ENCODE measurements around the gene STMP1. TPM values are rescaled to one million over a fixed set of nuclear protein-coding genes. Genes with fewer than 3 reads are reported as not detected.
"Not testable (repeated sequence)": the region's sequence is repeated elsewhere in the genome, so short reads cannot be mapped to it uniquely, and the experiment has no call there.

Gene STMP1
- total and polyA plus RNA-seq, 12 donors: 20.8 to 52.4 (median 32.5) TPM

DNA sequence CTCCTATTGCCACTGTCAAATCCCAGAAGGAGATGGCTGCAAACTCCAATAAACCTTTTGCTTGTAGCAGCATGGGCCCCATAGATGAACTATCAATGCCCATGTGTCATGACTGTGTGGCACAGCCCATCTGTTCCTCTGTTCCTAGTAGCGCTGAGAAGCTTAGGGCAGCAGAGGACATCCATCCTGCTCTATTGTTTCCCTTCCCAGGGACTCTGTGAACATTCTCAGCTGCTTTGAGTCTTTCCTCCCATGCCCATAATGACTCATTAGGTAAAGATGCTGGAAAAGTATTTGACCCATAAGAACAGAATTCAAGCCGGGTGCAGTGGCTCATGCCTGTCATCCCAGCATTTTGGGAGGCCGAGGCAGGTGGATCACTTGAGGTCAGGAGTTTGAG lies 28.3 kb downstream of the STMP1 start:
- Histone ChIP-seq H3K36me3 (replicated peaks in 1 of 2) (no peaks in the 10 kb centered on the region), H3K27ac (no peak overlapping the region), H3K9me3 (replicated peaks in 1 of 3) (no peaks in the 10 kb centered on the region), H3K27me3 (no peaks in the 10 kb centered on the region), H3K4me3 (no peak overlapping the region), H3K4me1 (replicated peaks in 1 of 2) (peaks cover 0 to under 1% of the 10 kb centered on the region in 2 donors)
- TF ChIP-seq, protein P1, sequence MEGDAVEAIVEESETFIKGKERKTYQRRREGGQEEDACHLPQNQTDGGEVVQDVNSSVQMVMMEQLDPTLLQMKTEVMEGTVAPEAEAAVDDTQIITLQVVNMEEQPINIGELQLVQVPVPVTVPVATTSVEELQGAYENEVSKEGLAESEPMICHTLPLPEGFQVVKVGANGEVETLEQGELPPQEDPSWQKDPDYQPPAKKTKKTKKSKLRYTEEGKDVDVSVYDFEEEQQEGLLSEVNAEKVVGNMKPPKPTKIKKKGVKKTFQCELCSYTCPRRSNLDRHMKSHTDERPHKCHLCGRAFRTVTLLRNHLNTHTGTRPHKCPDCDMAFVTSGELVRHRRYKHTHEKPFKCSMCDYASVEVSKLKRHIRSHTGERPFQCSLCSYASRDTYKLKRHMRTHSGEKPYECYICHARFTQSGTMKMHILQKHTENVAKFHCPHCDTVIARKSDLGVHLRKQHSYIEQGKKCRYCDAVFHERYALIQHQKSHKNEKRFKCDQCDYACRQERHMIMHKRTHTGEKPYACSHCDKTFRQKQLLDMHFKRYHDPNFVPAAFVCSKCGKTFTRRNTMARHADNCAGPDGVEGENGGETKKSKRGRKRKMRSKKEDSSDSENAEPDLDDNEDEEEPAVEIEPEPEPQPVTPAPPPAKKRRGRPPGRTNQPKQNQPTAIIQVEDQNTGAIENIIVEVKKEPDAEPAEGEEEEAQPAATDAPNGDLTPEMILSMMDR (IDR thresholded peaks at IDR 0.05): no peak
- TF ChIP-seq POLR2A (IDR thresholded peaks at IDR 0.05): no peak
- DNase-seq: no peak
- WGBS, 4 donors: 96 to 100% (median 98%) methylated on average over 3 of the region's 3 CpGs
- intact Hi-C loops (cut with DNase I): no loop called here

DNA sequence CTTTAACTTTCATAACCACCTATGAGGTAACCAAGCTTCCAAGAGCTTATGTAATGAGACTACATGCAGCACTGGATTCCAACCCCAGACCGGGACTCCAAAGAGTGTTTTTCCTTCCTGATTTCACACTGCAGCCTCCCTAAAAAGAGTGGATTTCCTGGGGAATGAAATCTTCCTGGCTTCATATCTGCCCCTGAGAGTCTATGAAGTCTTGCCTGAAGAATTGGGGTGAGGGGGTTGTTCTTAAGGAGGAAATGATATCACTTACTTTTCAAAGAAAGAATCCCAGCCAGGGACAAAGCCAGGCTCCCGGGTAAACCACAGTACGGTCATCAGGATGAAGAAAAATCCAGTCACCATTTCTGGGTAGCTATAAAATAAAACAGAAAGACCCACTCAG lies 29.7 kb downstream of the STMP1 start:
- H3K27me3 ChIP-seq: no peaks in the 10 kb centered on the region
- TF ChIP-seq POLR2A (IDR thresholded peaks at IDR 0.05): no peak
- TF ChIP-seq, protein P1 (IDR thresholded peaks at IDR 0.05): no peak
- no peaks in the 10 kb centered on the region for H3K36me3 ChIP-seq (replicated peaks in 1 of 2)
- no peak overlapping the region for H3K4me3 ChIP-seq
- H3K4me1 ChIP-seq (replicated peaks in 1 of 2): no peaks in the 10 kb centered on the region
- WGBS, 4 donors: 73 to 91% (median 82%) methylated on average over 3 of the region's 3 CpGs
- H3K9me3 ChIP-seq (replicated peaks in 1 of 3): no peaks in the 10 kb centered on the region
- no peak overlapping the region for H3K27ac ChIP-seq
- intact Hi-C loops (cut with DNase I): no loop called here
- no peak for DNase-seq

GRCh38 chr7:135692606-135693005 lies 30.3 kb downstream of the STMP1 start:
- H3K9me3 ChIP-seq (replicated peaks in 1 of 3); H3K4me1 ChIP-seq (replicated peaks in 1 of 2); H3K4me3 ChIP-seq; H3K27ac ChIP-seq; H3K36me3 ChIP-seq (replicated peaks in 1 of 2); intact Hi-C loops (cut with DNase I); H3K27me3 ChIP-seq; DNase-seq: not testable (repeated sequence)
- 97 to 99% (median 98%) methylated on average over 6 to 7 of the region's 7 CpGs for WGBS, 4 donors

- TF ChIP-seq, protein P1 (IDR thresholded peaks at IDR 0.05): no peak
- TF ChIP-seq POLR2A (IDR thresholded peaks at IDR 0.05): no peak
These were observed 31.2 kb downstream of the STMP1 start for GRCh38 chr7:135693558-135693957.

GRCh38 chr7:135697276-135698049 lies 35.1 kb downstream of the STMP1 start:
- no peak for DNase-seq
- Histone ChIP-seq H3K27me3 (no peaks in the 10 kb centered on the region), H3K9me3 (replicated peaks in 1 of 3) (no peaks in the 10 kb centered on the region), H3K36me3 (replicated peaks in 1 of 2) (no peaks in the 10 kb centered on the region), H3K4me3 (no peak overlapping the region), H3K4me1 (replicated peaks in 1 of 2) (no peaks in the 10 kb centered on the region), H3K27ac (no peak overlapping the region)
- intact Hi-C loops (cut with DNase I): no loop called here
- TF ChIP-seq, protein P1 (IDR thresholded peaks at IDR 0.05): no peak
- TF ChIP-seq POLR2A (IDR thresholded peaks at IDR 0.05): no peak
- 65 to 71% (median 70%) methylated on average over 8 of the region's 8 CpGs for WGBS, 4 donors

More at GRCh38 chr7:135693558-135693957, 31.2 kb downstream of the STMP1 start:
- intact Hi-C loops (cut with DNase I): no loop called here
- H3K36me3 ChIP-seq (replicated peaks in 1 of 2): no peaks in the 10 kb centered on the region
- no peaks in the 10 kb centered on the region for H3K27me3 ChIP-seq
- no peak overlapping the region for H3K4me3 ChIP-seq
- H3K4me1 ChIP-seq (replicated peaks in 1 of 2): no peaks in the 10 kb centered on the region
- 96 to 97% (median 97%) methylated on average over 2 to 4 of the region's 4 CpGs for WGBS, 4 donors
- no peak for DNase-seq
- no peaks in the 10 kb centered on the region for H3K9me3 ChIP-seq (replicated peaks in 1 of 3)
- H3K27ac ChIP-seq: no peak overlapping the region

All from adrenal gland (tissue), 12 donors.